IPS-NIHi7 (cell line): ENCODE measurements around the gene GREM1.

Experiments
- DNase-seq: peaks from one replicate; pipeline ENCODE4 v3.0.0; 2012; ENCODE audit warnings: mixed read lengths; ENCODE audit errors: extremely low spot score

GREM1 gene

DNA sequence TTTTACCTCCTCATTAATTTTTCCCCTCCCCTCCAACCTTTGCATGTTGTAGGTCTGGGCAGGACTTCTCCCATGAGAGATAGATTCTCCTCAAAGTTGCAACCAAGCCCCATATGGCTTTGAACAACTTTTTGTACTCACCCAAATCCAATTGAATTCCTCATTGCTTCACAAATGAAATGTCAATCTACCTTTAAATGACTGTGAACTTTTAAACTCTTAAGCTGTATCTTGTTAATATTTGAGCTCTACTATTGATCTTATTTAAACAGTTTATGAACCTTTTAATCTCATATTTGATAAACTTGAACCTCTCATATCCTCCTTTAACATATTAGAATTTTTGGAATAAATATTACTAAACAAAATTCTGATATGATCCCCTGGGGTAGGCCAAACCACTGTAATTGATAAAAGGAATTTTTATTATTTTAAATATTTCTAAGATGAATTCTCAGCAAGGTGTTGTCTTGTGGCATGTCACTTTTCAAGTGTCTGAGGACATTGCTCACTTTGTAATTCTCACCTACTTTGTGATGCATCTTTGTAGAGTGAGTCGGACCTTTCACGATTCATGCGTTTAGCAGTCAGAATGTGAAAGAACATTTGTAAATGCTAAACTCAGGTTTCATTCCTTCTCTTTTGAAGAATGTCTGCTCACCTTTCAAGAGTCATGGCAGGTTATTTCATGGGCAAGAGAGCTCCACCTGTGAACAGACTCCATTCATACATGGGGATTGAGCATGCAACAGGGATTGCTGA, 23.4 kb upstream of the GREM1 start:
- no peak for DNase-seq

DNA sequence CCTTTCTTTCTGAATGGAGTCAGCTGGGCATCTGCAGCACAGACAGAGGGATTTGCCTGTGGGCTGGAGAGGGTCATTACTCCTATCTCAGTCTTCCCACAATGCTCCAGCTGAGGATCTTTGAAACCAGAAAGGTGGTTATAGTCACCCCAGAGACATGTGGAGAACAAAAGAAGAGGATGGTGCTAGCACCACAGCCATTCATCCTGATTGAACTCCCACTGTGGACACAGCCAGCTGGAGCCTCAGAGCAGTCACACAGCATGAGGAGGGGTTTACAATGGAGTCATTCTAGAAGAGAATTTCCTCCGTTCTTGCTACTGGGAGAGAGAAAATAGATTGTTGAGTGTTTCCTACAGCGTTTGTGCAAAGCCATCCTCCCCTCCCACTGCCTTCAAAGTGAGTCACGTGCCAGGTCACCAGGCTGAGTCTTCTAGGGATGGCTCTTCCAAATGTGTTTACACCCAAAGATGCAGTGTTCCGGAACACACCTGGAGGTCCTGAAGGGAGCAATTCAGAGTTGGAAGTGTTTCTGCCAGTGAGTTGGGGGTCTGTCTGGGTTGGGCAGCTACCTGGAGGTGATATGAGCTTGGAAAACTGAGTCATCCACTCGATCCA, 18.9 kb upstream of the GREM1 start:
- peak; percentile 21 for DNase-seq

DNA sequence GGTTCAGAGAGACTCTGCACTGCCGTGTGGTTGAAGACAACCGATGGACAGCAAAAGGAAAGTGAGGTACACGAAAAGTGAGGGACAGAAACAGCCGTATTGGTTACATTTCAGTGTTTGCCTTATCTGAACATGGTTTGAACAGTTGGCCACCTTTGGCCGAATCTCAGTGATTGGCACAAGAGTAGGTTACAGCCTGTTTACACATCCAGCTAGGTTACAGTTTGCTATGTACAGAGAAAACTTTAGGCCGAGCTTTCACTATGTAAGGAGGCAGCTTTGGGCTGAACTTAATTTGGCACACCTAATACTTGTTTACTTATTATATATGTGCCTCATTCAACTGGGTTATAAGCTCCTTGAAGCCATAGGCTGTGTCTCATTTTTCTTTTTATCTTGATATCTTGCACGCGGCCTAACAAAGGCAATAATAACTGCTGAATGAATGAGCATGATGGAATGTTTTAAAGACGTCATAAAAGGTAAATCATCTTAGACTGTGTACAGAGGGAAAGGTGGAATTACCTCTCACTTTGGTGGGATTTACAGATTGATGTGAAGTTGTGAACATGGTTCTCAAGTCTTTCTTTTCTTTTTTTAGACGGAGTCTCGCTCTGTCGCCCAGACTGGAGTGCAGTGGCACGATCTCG, 17.2 kb upstream of the GREM1 start:
- DNase-seq: no peak

DNA sequence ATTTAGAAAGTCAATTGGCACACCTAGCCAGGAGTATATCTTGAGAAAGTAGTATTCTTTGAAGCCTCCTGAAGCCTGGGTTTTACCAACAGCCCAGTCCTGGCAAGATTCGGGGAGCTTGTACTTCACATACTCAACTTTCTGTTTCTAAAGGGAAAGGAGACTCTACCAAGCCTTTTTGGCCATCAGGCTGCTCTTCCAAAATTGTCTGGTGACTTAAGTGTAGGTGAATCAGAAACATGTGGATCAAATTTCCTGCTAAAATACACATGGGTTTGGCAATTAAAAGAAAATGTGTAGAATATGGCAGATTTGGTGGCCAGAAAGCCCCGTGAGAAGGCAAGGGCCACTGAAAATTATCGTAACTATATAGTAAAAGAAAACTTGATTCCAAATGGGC, 15.9 kb upstream of the GREM1 start:
- no peak for DNase-seq

DNA sequence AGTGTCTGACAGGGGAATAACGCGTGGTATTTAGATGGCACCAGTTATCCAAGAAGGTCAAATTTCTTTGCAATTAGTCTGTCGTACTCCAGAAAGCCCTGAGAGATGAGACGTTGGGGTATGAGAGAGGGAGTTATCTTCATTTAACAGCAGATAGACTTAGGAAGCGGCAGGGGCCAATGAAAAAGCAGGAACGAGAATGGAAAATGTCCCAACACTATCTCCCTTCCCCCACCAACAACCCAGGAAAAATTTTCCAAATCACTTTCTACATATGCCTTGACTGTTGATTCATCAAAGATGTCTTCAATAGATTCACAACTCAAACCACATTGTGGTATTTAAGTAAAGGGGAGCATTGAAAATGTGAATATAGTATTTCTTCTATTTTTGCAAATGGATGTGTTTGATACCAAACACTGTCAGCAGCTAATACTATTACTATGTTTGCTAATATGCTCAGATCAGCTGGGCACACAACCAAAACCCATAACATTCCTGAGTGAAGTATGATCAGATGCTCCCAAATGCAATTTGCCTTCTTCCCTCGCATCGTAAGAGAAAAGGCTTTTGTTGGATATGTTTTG, 13.3 kb upstream of the GREM1 start:
- DNase-seq: no peak

DNA sequence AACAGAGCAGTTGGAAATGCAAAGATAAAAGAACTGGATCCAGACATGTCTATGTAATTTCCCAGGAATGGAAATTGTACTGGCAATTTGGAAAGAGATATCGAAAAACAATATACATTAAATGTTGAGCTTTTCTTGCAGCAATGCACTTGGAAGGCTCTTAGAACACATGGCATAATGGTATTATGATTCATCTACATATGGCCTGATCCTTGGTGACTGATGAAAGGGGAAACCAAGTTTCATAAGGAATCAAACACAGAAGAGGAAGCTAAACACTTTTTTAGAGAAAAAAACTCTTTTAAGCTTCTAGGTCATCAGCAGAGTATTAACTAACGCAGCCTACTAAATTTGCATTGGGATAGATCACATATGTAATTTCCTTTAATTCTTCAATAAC, 12.4 kb upstream of the GREM1 start:
- no peak for DNase-seq

DNA sequence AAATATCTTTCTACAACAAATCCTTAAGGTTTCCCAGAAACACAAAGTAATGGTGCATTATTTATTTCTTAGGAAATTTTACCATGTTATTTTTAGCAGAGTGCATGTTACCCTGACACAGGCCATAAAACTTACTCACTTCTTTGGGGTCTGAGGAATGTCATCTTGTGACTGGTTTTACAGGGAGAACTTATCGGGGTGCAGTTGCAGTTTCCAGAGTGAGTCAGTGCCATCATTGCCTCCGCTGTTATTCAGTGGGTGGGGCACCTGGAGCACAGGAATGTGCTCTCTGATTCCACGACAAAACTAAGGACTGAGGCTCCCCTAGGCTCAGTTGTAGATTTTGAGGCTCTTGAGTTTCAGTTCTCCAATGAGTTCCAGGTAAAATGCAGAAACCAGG, 11.1 kb upstream of the GREM1 start:
- no peak for DNase-seq

DNA sequence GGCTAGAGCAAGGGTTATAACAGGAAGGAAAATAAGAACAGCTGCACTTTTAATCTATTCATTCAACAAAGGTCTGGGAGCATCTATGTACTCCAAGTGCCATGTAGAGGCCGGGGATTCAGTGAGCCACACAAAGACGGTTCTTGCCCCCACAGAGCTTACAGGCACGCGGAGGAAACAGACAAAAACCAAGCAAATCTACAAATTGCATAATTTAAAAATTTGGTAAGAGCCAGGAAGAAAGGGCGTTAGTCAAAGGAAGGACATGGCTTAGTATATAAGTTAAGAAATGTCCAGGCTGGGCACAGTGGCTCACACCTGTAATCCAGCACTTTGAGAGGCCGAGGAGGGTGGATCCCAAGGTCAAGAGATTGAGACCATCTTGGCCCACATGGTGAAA, 10.4 kb upstream of the GREM1 start:
- DNase-seq: no peak

DNA sequence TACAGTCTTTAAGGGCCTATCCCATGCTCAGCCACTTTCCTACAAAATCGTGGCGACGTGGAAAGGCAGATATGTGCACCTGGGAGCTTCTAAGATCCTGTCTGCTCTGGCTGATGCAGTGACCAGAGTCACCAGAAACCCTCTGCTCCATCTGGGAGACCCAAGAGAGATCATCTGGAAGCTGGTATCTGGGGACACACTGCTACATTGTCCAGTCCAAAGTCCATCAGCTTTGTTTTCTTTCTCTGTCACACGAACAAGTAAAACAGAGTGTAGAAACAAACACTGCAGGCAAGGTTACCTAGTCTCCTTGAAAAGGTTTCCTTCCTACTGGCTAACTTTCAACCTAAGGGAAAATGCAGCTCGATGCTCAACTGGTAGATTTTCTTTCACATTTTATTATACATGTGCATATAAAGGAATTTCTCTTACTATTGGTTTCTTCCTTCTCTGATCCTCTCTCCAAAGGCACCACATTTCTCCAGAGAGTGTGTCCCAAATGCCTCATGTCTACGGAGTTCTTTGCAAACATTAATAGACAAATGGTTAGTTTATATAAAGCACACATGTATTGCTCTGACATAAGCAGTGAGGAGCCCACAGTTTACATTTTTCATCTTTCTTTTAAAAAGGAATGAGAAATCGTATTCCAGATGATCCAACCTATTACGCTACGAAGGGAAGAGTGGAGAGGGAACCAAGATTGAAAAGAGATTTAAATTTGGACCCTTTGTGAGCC, 8.3 kb upstream of the GREM1 start:
- no peak for DNase-seq

DNA sequence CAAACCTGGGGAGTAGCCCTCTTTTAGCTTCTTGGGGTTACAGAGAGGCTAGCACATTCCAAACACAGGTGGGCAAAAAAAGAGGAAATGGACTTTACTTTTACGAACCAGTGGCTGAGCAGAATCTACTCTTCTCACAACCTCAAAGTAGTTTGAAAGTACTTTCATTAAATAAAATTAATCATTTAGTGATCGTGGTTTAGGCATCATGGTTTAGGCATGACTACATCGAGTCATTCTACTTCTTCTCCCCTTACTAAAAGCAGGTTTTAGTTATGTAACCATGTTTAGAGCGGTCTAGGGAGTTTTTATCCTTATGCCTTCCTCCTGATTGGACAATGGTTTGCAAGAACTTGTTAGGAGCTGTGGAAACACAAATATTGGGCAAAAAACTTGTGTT, 2.5 kb upstream of the GREM1 start:
- DNase-seq: no peak

DNA sequence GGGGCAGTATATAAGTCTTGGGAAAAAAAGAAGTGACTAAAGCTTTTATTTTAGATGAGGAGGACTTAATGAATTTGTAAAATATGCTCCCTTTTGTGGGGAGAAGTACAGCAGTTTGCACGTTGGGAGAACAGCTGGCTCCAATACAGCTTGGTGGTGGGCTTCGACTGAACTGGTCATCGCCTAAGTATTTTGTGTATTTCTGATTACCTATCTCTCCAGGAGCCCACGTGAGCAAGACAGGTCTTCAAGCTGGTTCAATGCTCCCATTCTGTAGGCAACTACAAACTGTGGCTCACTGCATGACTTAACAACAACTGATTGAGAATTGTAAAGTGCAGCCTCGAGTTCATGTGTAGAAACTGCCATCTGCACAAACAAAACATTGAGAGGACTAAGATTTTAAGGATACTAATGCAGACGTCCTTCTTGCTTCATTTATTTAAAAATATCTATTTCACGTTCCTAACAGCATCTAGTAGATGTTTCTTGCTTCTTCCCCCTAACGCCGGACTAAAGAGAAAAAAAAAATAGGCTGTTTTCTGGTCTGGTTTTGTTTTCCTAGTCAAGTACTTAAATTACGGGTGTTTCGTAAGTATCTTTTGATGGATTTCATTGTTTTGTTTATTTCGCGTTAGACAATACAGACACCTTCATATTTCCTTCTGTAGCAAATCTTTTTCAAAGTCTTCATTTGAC, 1.4 kb upstream of the GREM1 start:
- DNase-seq: no peak

DNA sequence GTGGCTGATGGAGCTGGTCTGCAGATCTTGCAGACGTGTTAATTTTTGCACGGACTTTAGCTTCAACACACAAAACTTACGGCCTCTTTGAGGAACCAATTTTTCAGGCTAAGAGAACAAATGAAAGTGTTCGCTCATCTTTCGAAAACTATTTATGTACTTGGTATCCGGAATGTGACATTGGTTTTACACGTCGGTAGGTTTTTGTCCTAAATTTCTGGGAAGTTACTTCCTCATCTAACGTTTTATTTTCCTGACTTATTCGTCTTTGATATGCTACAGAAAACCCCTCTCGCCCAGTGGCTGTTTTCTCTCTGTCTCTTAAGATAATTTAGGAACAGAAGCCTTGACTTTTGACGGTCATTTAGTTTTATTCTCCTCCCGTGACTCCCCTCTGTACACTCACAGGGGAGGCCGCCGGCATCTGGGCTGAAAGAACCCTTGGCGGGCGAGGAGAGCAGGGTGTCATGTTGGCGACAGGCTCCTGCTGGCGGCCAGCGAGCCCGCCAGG, 834 bp upstream of the GREM1 start:
- no peak for DNase-seq

DNA sequence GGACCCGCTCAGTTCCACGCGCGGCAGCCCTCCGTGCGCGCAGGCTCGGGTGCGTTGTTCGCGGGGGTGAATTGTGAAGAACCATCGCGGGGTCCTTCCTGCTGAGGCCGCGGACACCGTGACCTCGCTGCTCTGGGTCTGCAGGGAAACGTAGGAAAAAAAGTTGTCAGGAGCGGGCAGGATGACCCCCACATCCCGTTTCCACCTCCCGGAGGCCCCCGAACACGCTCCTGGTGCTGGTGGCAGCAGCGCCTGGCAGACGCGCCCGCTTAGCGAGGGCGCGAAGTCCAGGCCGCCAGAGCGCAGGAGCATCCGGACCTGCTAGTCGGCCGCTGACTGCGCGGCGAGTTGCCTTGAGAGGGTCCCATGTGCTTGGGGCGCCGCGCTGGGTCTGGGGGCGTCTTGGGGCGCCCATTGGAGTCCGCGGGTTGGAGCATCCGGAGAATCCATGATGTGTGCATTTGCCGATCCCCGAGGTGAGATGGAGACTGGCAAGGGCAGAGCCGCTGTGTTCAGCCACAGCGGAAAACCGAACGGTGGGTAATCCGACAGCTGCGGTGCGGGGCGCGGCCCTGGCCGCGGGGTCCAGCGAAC, 520 bp downstream of the GREM1 start:
- peak; percentile 41 for DNase-seq

DNA sequence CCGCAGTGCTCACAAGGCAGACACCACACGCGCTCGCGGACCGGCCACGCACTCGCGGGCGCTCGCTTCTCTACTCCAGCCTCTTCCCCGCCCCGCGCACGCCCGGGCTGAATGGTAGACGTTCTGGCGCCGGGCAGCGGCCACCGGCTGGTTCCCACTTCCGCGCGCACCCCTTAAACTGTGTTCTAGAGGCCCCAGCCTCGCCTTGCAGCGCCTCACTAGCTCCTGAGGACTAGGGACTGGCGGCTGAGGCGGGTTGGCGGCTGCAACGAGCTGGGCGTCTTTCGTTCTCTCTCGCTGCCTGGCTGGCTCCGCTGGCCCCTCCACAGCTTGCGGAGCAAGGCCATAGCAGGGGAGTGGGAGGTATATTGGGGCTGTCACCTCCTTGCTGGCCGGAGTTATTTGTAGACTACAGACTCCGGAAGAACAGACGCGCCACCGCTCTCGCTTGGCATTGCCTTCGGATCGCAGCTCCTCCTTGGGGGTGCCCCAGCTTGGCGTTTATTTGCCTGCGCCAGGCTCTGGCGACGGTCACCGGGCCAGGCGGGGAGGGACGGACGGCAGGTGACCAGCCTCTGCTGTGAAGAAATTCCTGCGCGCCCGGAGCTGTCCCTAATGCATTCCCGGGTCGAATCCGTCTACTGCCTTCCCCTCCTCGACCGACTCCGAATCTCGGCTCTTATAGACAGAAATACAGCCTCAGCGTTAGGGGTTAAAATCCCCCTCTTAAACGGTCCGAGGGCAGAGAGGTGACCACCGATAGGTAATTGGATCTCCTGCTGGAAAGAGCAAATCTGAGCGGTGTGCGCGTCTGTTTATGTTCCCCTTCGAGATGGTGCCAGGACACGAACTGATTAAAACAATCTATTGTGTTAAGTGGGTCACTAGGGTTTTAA, 1.3 kb downstream of the GREM1 start:
- peak; percentile 36 for DNase-seq

DNA sequence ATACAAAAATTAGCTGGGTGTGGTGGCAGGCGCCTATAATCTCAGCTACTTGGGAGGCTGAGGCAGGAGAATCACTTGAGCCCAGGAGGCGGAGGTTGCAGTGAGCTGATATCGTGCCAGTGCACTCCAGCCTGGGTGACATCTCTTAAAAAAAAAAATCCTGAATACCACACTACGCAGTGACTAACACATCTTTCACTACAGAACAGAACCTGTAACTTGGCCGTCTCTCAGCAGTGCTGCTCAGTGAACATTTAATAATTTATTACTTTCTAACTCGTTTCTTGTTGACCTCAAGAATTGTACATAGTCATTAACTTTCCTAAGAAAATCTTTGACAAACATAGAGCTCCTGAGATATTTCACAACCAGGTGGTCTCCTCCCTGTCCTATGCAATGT, 3.8 kb downstream of the GREM1 start:
- no peak for DNase-seq

DNA sequence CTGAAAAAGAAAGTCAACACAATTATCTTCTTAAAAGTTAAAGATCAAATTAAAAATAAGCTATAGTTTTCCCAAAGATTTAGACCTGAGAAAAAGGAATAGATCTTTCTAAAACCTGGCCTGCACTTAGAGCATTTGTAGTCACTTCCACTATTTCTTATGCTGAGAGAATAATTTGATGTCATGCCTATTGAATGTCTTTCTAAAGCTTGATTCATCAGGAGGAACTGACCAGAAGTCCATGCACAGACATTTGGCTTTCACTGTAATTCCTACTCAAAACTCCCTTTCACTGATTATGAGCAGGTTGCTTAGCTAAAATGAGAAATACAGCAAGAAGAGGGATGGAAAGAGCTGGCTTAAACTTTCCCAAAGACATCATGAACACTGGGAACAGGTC, 4.3 kb downstream of the GREM1 start:
- no peak for DNase-seq

DNA sequence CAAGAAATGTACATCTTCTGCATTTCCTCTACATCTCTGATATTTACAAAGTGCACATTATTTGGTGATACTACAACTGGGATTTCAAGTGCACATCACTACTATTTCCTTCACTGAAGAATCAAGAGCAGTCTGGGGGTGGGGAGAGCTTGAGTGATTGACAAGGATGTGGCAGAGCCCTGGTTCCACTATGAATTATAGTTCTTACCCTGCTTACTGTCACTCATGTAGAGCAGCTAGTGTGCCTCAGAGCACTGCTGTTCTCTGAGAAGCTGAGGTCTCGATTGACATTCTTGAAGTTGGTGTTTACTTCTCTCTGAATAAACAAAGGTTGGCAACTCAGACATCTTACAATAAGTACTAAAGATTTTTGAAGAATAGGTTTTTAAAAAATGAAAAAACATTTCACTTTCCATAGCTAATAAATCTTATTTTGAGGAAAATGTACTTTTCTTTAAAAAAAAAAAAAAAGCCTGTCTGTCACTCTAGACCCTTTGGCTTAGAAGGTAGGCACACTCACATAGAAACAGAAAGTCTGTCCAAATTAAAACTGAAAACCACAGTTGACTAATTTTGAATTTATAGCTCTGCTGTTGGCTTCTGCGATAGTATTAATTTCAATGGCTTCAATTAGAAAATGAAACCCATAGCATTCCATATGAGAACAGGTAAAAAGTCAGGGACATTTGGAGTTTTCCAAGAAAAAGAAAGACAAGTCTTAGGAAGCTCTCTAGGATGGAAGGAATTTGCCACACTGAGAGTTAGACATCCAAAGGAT, 5.6 kb downstream of the GREM1 start:
- DNase-seq: no peak

DNA sequence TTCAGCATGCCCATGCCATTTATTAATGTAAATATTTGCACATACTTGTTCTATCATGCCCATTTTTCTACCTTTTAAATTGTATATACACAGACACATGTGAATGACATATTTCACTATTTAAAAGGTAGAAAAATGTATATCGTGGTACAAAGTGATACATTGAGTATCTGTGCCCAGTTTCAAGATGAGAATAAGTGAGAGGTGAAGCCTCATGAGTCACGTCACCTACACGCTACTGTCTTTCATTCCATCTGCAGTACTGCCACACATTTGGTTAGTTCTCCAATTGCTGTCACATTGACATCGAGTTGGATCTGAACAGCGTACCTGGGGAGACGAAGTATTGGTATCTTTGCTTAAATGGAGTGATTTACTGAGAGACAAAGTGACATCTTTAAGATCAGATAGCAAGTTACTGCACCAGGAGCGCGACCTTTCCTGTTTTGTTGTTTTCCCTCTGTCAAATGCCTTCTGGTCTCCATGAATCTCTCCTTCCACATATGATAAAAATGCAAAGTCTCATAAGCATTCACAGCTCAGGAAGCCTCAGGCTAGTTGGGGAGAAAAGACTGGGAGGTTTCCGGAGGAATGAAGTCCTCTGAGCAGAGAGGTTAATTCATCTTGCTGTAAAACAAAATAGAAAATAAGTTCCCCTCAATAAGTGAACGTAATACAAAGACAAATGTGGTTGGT, 12.0 kb downstream of the GREM1 start:
- no peak for DNase-seq
